Panc1 (cell line): ENCODE measurements around the gene CNTRL. TPM values are rescaled to one million over a fixed set of nuclear protein-coding genes. Genes with fewer than 3 reads are reported as not detected.

Experiments used
- ATAC-seq: fragments of 200-7000 bp; cut with Tn5 transposase; 2 replicates; pipeline ENCODE4 v1.9.1; 2020; ENCODE audit warnings: mild to moderate bottlenecking, moderate library complexity
- BruUV-seq: library from RNA; stranded (reverse); fragments of 400-500 nt; replicated peaks from 2 replicates; lab custom pipeline; 2021; lab: Mats Ljungman, UMichigan
- CTCF ChIA-PET: fragments of 300-600 bp; sonication (Branson Sonifier 250); formaldehyde crosslinking; loops from one replicate; lab custom pipeline; 2022; ENCODE audit warnings: antibody characterized with exemption; lab: Charles Lee
- POLR2A ChIA-PET: fragments of 300-600 bp; sonication (Branson Sonifier 250); formaldehyde crosslinking; loops from one replicate; lab custom pipeline; 2022; ENCODE audit warnings: antibody characterized with exemption; lab: Charles Lee
- DNase-seq: peaks from one replicate; pipeline ENCODE4 v3.0.0-alpha.2; 2010; ENCODE audit warnings: low read depth, low spot score
- H3K27ac ChIP-seq: 2 replicates; pipeline ENCODE4 v1.5.1; 2011; ENCODE audit warnings: mild to moderate bottlenecking, low read length, inconsistent platforms
- H3K27me3 ChIP-seq: fragments of 200-500 bp; sonication (Bioruptor generic); 2 replicates; pipeline ENCODE4 v1.6.0; 2014; ENCODE audit warnings: low read length, inconsistent platforms; ENCODE audit not compliant: control insufficient read depth, insufficient read depth
- H3K36me3 ChIP-seq: fragments of 200-500 bp; sonication (Bioruptor generic); 2 replicates; pipeline ENCODE4 v1.5.1; 2014; ENCODE audit warnings: inconsistent platforms, mild to moderate bottlenecking, low read length, moderate library complexity; ENCODE audit not compliant: control insufficient read depth, insufficient read depth
- H3K4me1 ChIP-seq: 2 replicates; pipeline ENCODE4 v1.5.1; 2011; ENCODE audit warnings: inconsistent platforms, mild to moderate bottlenecking, low read length, moderate library complexity; ENCODE audit not compliant: control insufficient read depth, insufficient read depth
- H3K4me3 ChIP-seq, 2 experiments: 2 replicates each; pipeline ENCODE4 v1.5.1; 2011 to 2012; ENCODE audit warnings: low read depth in 2 of 2, low read length in 2 of 2, mild to moderate bottlenecking in 2 of 2, inconsistent platforms in 1 of 2, moderate library complexity in 1 of 2
- H3K9me3 ChIP-seq: fragments of 200-500 bp; sonication (Bioruptor generic); 2 replicates; pipeline ENCODE4 v1.5.1; 2014; ENCODE audit warnings: low read depth, mild to moderate bottlenecking, inconsistent platforms, low read length, moderate library complexity; ENCODE audit not compliant: control insufficient read depth, insufficient read depth
- CTCF ChIP-seq: fragments of 450-650 bp; IDR thresholded peaks from 2 replicates; pipeline ENCODE4 v1.5.1; 2017; ENCODE audit warnings: mild to moderate bottlenecking
- POLR2AphosphoS5 ChIP-seq: IDR thresholded peaks from 2 replicates; pipeline ENCODE4 v1.6.1; 2012; ENCODE audit warnings: mild to moderate bottlenecking, low read depth, low read length, moderate library complexity
- SIN3A ChIP-seq: IDR thresholded peaks from 2 replicates; pipeline ENCODE4 v1.6.1; 2012; ENCODE audit warnings: low read depth, mild to moderate bottlenecking, low read length, moderate library complexity, borderline replicate concordance; ENCODE audit not compliant: insufficient read depth
- TCF7L2 ChIP-seq: IDR thresholded peaks from 2 replicates; pipeline ENCODE4 v1.6.1; 2011; ENCODE audit warnings: mild to moderate bottlenecking, low read depth, low read length, inconsistent platforms
- in situ Hi-C: cut with HindIII; loops from 2 replicates; pipeline ENCODE4 v1.10.0; 2016; ENCODE audit warnings: low sequenced_read_pairs, low pct_unique_long_range_greater_than_20kb
- intact Hi-C: fragments of 100-400 bp; cut with micrococcal nuclease; formaldehyde crosslinking; loops from one replicate; pipeline ENCODE4 v1.10.0; 2022; ENCODE audit not compliant: unreplicated experiment
- total RNA-seq: library from RNA; stranded (reverse); gene quantifications from one replicate; pipeline ENCODE4 v1.2.1, GENCODE V29; 2021; ENCODE audit not compliant: unreplicated experiment
- TF ChIP-seq, protein P1 (sequence below), 2 experiments: IDR thresholded peaks; 2 replicates each; pipeline ENCODE4 v1.6.1; 2011 to 2012; ENCODE audit warnings: low read depth in 2 of 2, control low read depth in 1 of 2, low read length in 1 of 2, mild to moderate bottlenecking in 1 of 2, moderate library complexity in 1 of 2; ENCODE audit not compliant: insufficient read depth in 1 of 2

Gene CNTRL
- total RNA-seq, 1 experiment from 2014 or later = 11.5 TPM

GRCh38 chr9:121082075-121082474 is 7.3 kb downstream of the CNTRL start:
- no peaks in the 10 kb centered on the region for H3K9me3 ChIP-seq
- ChIA-PET CTCF (no interaction called here), POLR2A (no interaction called here)
- no TSS peak for BruUV-seq
- no peak for ATAC-seq
- H3K27ac ChIP-seq = no peak overlapping the region
- no peaks in the 10 kb centered on the region for H3K27me3 ChIP-seq
- in situ Hi-C loops (no loop called here), intact Hi-C loops (no loop called here)
- no peaks in the 10 kb centered on the region for H3K36me3 ChIP-seq
- TF ChIP-seq SIN3A = no peak
- TF ChIP-seq, protein P1, sequence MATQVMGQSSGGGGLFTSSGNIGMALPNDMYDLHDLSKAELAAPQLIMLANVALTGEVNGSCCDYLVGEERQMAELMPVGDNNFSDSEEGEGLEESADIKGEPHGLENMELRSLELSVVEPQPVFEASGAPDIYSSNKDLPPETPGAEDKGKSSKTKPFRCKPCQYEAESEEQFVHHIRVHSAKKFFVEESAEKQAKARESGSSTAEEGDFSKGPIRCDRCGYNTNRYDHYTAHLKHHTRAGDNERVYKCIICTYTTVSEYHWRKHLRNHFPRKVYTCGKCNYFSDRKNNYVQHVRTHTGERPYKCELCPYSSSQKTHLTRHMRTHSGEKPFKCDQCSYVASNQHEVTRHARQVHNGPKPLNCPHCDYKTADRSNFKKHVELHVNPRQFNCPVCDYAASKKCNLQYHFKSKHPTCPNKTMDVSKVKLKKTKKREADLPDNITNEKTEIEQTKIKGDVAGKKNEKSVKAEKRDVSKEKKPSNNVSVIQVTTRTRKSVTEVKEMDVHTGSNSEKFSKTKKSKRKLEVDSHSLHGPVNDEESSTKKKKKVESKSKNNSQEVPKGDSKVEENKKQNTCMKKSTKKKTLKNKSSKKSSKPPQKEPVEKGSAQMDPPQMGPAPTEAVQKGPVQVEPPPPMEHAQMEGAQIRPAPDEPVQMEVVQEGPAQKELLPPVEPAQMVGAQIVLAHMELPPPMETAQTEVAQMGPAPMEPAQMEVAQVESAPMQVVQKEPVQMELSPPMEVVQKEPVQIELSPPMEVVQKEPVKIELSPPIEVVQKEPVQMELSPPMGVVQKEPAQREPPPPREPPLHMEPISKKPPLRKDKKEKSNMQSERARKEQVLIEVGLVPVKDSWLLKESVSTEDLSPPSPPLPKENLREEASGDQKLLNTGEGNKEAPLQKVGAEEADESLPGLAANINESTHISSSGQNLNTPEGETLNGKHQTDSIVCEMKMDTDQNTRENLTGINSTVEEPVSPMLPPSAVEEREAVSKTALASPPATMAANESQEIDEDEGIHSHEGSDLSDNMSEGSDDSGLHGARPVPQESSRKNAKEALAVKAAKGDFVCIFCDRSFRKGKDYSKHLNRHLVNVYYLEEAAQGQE (IDR thresholded peaks at IDR 0.05; ENCODE audit: insufficient read depth in 1 of 2, low read depth in 2 of 2, low read length in 1 of 2) = no peak
- TF ChIP-seq POLR2AphosphoS5 = no peak
- TF ChIP-seq TCF7L2 = no peak
- TF ChIP-seq CTCF = no peak
- no peaks in the 10 kb centered on the region for H3K4me1 ChIP-seq
- H3K4me3 ChIP-seq = no peak overlapping the region
- no peak for DNase-seq

DNA sequence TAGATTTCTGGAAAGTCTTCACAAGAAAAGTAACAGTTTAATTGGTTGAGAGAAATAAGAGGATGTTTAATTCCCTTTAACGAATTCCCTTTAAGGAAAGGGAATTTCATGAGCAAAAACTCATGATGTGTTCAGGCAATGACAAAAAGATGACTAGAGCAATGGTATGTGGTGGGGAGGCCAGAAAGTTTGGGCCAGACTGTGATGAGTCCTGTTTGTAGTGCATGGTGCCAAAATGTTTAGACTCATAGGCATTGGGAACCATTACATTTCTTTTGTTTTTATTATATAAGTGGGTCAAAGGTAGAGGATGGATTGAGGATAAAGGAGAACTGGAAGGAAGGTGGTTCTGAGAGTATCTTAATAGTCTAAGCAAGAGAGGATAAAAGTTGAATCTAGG is 10.9 kb downstream of the CNTRL start:
- no peaks in the 10 kb centered on the region for H3K4me1 ChIP-seq
- in situ Hi-C loops = no loop called here
- H3K27me3 ChIP-seq = no peaks in the 10 kb centered on the region
- ChIA-PET POLR2A (no interaction called here), CTCF (no interaction called here)
- no peaks in the 10 kb centered on the region for H3K9me3 ChIP-seq
- H3K4me3 ChIP-seq = no peak overlapping the region
- no TSS peak for BruUV-seq
- H3K27ac ChIP-seq = no peak overlapping the region
- DNase-seq (no peak), ATAC-seq (no peak)
- TF ChIP-seq POLR2AphosphoS5 (no peak), CTCF (no peak), SIN3A (no peak), TCF7L2 (no peak)
- TF ChIP-seq, protein P1 (IDR thresholded peaks at IDR 0.05; ENCODE audit: insufficient read depth in 1 of 2, low read depth in 2 of 2, low read length in 1 of 2) = no peak
- no peaks in the 10 kb centered on the region for H3K36me3 ChIP-seq
- intact Hi-C loops = no loop called here
